Uterus (tissue), 2 donors: ENCODE results near the gene TMEM14A.

ENCODE experiments used
- POLR2A ChIP-seq, 2 donors: fragments of 450-650 bp; IDR thresholded peaks; one replicate each; pipeline ENCODE4 v1.6.1; 2016; ENCODE audit warnings: antibody characterized with exemption in 2 of 2, mild to moderate bottlenecking in 1 of 2, moderate library complexity in 1 of 2
- TF ChIP-seq, protein P1 (sequence below), 4 experiments: fragments of 200-600 bp in 2 of 4; fragments of 450-650 bp in 2 of 4; sonication (generic) in 2 of 4; IDR thresholded peaks; one replicate each; pipeline ENCODE4 v1.5.1; 2016 to 2019; ENCODE audit warnings: antibody characterized with exemption in 4 of 4, mild to moderate bottlenecking in 2 of 4, moderate library complexity in 1 of 4

- TF ChIP-seq, protein P1, sequence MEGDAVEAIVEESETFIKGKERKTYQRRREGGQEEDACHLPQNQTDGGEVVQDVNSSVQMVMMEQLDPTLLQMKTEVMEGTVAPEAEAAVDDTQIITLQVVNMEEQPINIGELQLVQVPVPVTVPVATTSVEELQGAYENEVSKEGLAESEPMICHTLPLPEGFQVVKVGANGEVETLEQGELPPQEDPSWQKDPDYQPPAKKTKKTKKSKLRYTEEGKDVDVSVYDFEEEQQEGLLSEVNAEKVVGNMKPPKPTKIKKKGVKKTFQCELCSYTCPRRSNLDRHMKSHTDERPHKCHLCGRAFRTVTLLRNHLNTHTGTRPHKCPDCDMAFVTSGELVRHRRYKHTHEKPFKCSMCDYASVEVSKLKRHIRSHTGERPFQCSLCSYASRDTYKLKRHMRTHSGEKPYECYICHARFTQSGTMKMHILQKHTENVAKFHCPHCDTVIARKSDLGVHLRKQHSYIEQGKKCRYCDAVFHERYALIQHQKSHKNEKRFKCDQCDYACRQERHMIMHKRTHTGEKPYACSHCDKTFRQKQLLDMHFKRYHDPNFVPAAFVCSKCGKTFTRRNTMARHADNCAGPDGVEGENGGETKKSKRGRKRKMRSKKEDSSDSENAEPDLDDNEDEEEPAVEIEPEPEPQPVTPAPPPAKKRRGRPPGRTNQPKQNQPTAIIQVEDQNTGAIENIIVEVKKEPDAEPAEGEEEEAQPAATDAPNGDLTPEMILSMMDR (IDR thresholded peaks at IDR 0.05), result no peak
- no peak for TF ChIP-seq POLR2A (IDR thresholded peaks at IDR 0.05)
Observed at GRCh38 chr6:52706001-52706400, 35.1 kb downstream of the TMEM14A start.
